Gastroesophageal sphincter (tissue), 3 donors: ENCODE measurements around the gene ARHGAP22.

Experiments
- CTCF ChIP-seq, 4 experiments: fragments of 200-600 bp in 2 of 4; fragments of 450-650 bp in 2 of 4; sonication (generic) in 1 of 4; IDR thresholded peaks; one replicate each; pipeline ENCODE4 v1.5.1; 2017 to 2019; ENCODE audit warnings: antibody characterized with exemption in 4 of 4, mild to moderate bottlenecking in 2 of 4, moderate library complexity in 2 of 4
- EP300 ChIP-seq: sonication (generic); formaldehyde crosslinking; IDR thresholded peaks from one replicate; pipeline ENCODE4 v1.6.1; 2017; ENCODE audit warnings: antibody characterized with exemption, mild to moderate bottlenecking
- POLR2AphosphoS5 ChIP-seq: sonication (generic); formaldehyde crosslinking; IDR thresholded peaks from one replicate; pipeline ENCODE4 v1.6.1; 2017; ENCODE audit warnings: antibody characterized with exemption

- no peak for TF ChIP-seq CTCF (IDR thresholded peaks at IDR 0.05)
- no peak for TF ChIP-seq EP300
- no peak for TF ChIP-seq POLR2AphosphoS5
Observed at GRCh38 chr10:48462482-48463020, 142.3 kb downstream of the ARHGAP22 start.
